ENCODE data around the gene CCDC86. TPM values are rescaled to one million over a fixed set of nuclear protein-coding genes. Genes with fewer than 3 reads are reported as not detected.

CCDC86 gene
- total RNA-seq, 2 experiments from 2014 or later: 19.2 to 23.2 TPM

Other genes with a start within 250 kb of the CCDC86 start
- not detected for gene MS4A8, start 142.5 kb upstream of the CCDC86 start, total RNA-seq
- gene MS4A18, start 117.4 kb upstream of the CCDC86 start, total RNA-seq: not detected
- gene MS4A15, start 85.2 kb upstream of the CCDC86 start, total RNA-seq: not detected
- not detected for gene MS4A10, start 56.8 kb upstream of the CCDC86 start, total RNA-seq
- gene PTGDR2, start 13.8 kb downstream of the CCDC86 start, total RNA-seq: 1 to 10 TPM; 1.3 to 1.4 TPM
- not detected for gene ZP1, start 25.4 kb downstream of the CCDC86 start, total RNA-seq
- 100 to 1,000 TPM; 125 to 128 TPM for gene PRPF19, start 64.5 kb downstream of the CCDC86 start, total RNA-seq
- 100 to 1,000 TPM; 114 to 119 TPM for gene TMEM109, start 72.0 kb downstream of the CCDC86 start, total RNA-seq
- gene TMEM132A, start 82.3 kb downstream of the CCDC86 start, total RNA-seq: under 1 TPM; 0.40 to 0.47 TPM
- gene SLC15A3, start 110.1 kb downstream of the CCDC86 start, total RNA-seq: 1 to 10 TPM; 4.0 to 4.2 TPM
- 100 to 1,000 TPM; 368 to 402 TPM for gene CD6, start 129.6 kb downstream of the CCDC86 start, total RNA-seq

Measured in activated CD4-positive, alpha-beta T cell treated with anti-CD3 and anti-CD28 coated beads, Interleukin-2, amount 10 ng/mL, durations not matched to agents 7 days and 5 days (primary cell).